ENCODE data around the gene TRIOBP. TPM values are rescaled to one million over a fixed set of nuclear protein-coding genes. Genes with fewer than 3 reads are reported as not detected.
A peak's percentile ranks its signal among the peaks of the same experiment; 100 is the strongest.

The TRIOBP gene
- total RNA-seq, 1 experiment from 2014 or later: 274 TPM

GRCh38 chr22:37662039-37662438, 34.8 kb upstream of the TRIOBP start:
- in situ Hi-C loops (cut with HindIII; ENCODE audit: low pct_unique_long_range_greater_than_20kb, low sequenced_read_pairs): no loop called here
- no peak for DNase-seq (ENCODE audit: low read depth)

- in situ Hi-C loops (cut with HindIII; ENCODE audit: low pct_unique_long_range_greater_than_20kb, low sequenced_read_pairs): no loop called here
- DNase-seq (ENCODE audit: low read depth): no peak
Observed at GRCh38 chr22:37663521-37664140, 33.2 kb upstream of the TRIOBP start.

- DNase-seq (ENCODE audit: low read depth): no peak
Observed at GRCh38 chr22:37664249-37665101, 32.4 kb upstream of the TRIOBP start.

DNA sequence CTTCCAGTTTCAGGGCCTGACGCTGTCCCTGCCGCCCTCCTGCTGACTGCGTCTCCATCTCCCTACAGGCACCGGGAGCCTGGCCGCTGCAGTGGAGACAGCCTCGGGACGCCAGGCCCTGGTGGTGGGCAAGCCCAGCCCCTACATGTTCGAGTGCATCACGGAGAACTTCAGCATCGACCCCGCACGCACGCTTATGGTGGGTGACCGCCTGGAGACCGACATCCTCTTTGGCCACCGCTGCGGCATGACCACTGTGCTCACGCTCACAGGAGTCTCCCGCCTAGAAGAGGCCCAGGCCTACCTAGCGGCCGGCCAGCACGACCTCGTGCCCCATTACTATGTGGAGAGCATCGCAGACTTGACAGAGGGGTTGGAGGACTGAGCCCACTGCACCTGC, 31.4 kb upstream of the TRIOBP start:
- in situ Hi-C loops (cut with HindIII; ENCODE audit: low pct_unique_long_range_greater_than_20kb, low sequenced_read_pairs): no loop called here
- DNase-seq (ENCODE audit: low read depth): no peak

More at GRCh38 chr22:37664249-37665101, 32.4 kb upstream of the TRIOBP start:
- in situ Hi-C loops (cut with HindIII; ENCODE audit: low pct_unique_long_range_greater_than_20kb, low sequenced_read_pairs): no loop called here

DNA sequence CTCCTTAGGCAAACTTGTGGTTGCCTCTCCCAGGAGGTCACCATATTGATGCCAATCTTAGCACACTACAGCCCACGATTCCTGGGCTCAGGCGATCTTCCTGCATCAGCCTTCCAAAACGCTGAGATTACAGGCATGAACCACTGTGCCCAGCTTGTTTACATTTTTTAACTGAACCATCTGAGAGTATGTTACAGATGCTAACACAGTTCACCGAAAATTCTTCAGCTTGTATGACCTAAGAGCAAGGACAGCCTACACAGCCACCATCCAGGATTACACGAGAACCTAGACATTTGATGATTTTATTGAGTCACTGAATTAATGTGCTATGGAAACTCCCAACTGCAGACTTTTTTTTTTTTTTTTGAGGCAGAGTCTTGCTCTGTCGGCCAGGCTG, 27.3 kb upstream of the TRIOBP start:
- in situ Hi-C loops (cut with HindIII; ENCODE audit: low pct_unique_long_range_greater_than_20kb, low sequenced_read_pairs): no loop called here
- DNase-seq (ENCODE audit: low read depth): peak; percentile 95

DNA sequence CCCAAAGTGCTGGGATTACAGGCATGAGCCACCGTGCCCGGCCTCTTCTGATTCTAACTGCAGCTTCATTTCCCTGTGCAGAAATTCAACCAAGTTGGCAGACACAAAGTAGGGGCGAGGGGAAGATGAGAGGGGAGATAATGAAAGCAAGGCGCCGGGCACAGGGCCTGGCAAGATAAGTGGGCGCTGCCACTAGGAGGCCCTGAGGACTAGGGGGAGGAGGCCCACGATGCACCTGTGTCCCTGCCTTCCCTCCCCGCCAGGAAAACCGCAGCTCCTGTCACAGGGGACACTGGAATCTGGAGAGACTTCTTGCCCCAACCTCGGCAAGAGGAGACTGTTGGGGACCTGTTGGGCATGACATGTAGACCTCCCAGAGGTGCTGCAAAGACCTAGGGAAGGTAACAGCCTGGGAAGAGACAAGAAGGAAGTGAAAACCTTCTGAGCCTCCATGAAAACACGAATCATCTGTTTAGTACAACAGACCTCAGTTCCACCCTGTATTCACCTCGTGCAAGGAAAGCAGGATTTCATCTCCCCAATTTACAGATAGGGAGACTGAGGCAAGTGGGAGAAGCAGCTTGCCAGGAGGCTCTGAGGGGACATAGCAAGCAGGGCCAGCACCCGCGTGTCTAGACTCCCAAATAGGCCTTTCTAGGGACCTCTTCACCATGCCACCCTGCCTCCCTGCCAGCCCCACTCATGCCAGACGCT, 24.5 kb upstream of the TRIOBP start:
- no peak for DNase-seq (ENCODE audit: low read depth)
- in situ Hi-C loops (cut with HindIII; ENCODE audit: low pct_unique_long_range_greater_than_20kb, low sequenced_read_pairs): no loop called here

DNA sequence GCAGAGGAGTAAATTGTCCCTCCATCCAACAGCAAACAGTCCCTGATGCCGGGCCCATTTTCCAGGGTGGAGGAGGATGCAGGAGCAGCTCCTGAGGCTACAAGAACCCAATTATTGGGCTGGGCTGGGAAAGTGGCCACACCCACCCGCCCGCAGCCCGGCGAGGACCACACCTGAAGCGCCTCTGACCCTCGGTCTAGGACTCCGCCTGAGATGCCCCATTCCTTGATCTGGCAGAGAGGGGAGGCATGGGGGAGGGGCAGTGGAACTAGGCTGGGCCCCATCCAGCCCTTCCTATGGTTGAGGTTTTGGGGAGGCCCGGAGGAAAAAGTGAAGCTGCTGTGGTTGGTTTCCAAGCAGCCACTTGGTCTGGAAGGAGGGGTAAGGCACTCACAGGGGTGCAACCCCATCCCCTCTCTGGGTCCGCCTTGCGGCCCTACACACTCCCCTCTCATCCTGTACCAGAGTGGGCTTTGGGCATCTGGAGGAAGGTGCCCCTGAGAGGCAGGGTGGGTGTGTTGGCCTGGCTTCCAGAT, 23.9 kb upstream of the TRIOBP start:
- in situ Hi-C loops (cut with HindIII; ENCODE audit: low pct_unique_long_range_greater_than_20kb, low sequenced_read_pairs): no loop called here
- DNase-seq (ENCODE audit: low read depth): no peak

- in situ Hi-C loops (cut with HindIII; ENCODE audit: low pct_unique_long_range_greater_than_20kb, low sequenced_read_pairs): no loop called here
- DNase-seq (ENCODE audit: low read depth): no peak
Observed at GRCh38 chr22:37674248-37674647, 22.6 kb upstream of the TRIOBP start.

DNA sequence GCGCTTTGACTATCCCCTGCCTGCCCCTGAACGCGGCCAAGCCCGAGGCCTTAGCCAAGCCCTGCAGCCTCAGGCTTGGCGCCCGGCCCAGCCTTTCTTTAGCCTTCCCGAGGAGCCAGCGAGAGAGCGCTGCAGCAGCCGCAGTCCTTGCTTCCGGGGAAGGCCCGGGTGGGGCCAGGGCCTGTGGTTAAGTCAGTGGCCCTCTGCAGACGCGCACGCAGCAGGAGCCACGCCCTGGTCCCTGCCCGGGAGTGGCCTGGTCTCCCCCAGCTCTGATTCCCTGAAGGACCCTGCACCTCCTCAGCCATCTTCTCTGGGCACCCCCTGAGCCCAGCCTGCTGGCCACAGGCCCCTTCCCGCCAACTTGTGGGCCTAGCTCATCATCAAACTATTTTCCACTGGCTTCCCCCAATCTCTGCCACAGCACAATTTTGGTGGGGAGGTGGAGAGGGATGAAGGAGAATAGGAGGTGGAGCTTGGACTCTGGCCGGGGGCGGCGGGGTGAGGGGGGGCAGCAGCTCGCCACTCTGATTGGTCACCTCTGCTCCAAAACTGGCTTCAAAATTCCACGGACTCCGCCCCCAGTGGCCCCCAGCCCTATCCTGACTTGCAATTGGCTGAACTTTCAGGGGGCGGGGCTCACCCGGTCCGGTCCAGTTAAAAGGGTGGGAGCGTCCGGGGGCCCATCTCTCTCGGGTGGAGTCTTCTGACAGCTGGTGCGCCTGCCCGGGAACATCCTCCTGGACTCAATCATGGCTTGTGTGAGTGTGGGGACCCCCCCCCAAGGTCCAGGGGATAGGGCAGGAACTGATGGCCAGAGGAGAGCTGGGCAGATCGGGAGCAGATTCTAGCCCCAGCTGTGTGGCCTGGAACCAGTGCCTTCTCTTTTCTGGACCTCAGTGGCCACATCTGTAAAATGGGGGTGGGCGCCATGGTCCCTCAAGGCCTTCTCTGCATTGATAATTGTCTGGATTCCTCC, 21.6 kb upstream of the TRIOBP start, which contains the start of gene LGALS1:
Gene LGALS1, plus strand, starts transcription at position 686 of the 979 bp plus-strand sequence. Its CDS starts 67 bp downstream, at position 753.
- in situ Hi-C loops (cut with HindIII; ENCODE audit: low pct_unique_long_range_greater_than_20kb, low sequenced_read_pairs): no loop called here
- peak; percentile 99 for DNase-seq (ENCODE audit: low read depth)

GRCh38 chr22:37675930-37676735, 20.7 kb upstream of the TRIOBP start:
- in situ Hi-C loops (cut with HindIII; ENCODE audit: low pct_unique_long_range_greater_than_20kb, low sequenced_read_pairs): no loop called here
- DNase-seq (ENCODE audit: low read depth): peak; percentile 37

DNA sequence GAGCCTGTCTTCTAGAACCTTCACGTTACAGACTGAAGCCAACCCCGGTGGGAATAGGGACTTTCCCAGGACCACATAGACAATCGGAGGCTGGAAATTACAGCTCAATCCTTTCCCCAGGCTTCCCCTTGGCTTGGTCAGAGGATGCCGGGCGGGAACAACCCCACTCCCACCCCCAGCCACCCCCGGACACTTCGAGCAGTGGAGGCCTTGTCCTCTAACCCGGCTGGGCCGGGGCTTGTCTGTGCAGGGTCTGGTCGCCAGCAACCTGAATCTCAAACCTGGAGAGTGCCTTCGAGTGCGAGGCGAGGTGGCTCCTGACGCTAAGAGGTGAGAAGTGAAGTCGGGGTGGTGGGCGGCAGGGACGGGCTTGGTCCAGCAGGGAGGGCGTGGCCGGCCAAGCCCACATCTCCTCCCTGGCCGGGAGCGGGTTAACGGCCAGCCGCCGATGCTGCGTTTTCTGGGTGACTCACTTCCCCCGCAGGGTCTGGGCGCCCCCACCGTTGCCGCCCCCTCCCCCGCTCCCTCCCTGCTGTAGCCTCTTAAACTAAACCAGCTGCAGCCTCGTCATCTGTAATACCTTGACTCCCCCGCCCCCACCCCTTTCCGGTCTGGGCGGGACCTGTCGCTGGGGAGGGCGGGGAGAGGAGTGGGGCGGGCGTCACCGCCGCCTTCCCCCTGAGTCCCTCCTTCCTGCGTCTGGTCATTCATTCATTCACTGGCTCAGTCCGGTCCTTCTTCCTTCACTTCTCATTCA, 19.9 kb upstream of the TRIOBP start:
- in situ Hi-C loops (cut with HindIII; ENCODE audit: low pct_unique_long_range_greater_than_20kb, low sequenced_read_pairs): no loop called here
- peak; percentile 96 for DNase-seq (ENCODE audit: low read depth)

DNA sequence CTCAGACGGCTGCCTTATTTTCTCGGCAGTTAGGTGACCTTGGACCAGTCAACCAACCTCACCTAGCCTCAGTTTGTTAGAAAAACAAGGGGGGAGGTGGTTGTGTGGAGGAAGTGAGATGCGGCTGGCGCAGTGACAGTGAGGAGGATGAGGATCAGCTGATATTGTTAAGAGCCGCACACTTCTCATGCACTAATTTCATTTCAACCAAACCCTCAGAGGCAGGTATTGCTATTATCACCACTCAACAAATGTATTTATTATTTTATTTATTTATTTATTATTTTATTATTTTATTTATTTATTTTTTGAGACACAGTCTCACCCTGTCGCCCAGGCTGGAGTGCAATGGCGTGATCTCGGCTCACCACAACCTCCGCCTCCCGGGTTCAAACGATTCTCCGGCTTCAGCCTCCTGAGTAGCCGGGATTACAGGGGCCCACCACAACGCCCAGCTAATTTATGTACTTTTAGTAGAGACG, 19.3 kb upstream of the TRIOBP start:
- in situ Hi-C loops (cut with HindIII; ENCODE audit: low pct_unique_long_range_greater_than_20kb, low sequenced_read_pairs): no loop called here
- DNase-seq (ENCODE audit: low read depth): no peak

- in situ Hi-C loops (cut with HindIII; ENCODE audit: low pct_unique_long_range_greater_than_20kb, low sequenced_read_pairs): no loop called here
- no peak for DNase-seq (ENCODE audit: low read depth)
Observed at GRCh38 chr22:37678372-37678771, 18.5 kb upstream of the TRIOBP start.

GRCh38 chr22:37679670-37680069, 17.2 kb upstream of the TRIOBP start:
- in situ Hi-C loops (cut with HindIII; ENCODE audit: low pct_unique_long_range_greater_than_20kb, low sequenced_read_pairs): no loop called here
- DNase-seq (ENCODE audit: low read depth): no peak

GRCh38 chr22:37680191-37680851, 16.5 kb upstream of the TRIOBP start:
- in situ Hi-C loops (cut with HindIII; ENCODE audit: low pct_unique_long_range_greater_than_20kb, low sequenced_read_pairs): no loop called here
- no peak for DNase-seq (ENCODE audit: low read depth)

DNA sequence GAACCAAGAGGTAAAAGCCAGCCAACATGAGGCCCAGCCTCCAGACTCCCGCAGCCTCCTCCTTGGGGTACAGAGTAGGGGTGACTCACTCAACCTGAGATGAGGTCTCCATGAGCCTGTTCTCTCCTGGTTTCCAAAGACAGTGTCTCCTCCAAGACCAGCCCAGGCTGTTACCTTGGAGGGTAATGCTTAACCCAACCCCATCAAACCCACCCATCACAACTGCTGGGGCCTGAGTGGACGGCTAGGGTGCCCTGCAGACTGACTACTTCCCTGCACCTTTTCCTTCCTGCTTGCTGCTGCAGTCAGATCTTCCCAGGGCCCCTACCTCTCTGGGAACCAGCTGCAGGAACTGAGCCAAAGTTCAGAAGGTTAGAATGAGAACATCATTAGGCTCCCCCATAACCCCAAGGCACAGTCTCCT, 15.8 kb upstream of the TRIOBP start:
- no peak for DNase-seq (ENCODE audit: low read depth)
- in situ Hi-C loops (cut with HindIII; ENCODE audit: low pct_unique_long_range_greater_than_20kb, low sequenced_read_pairs): no loop called here
